Spleen (tissue), 11 donors: ENCODE data around the gene DDTL. TPM values are rescaled to one million over a fixed set of nuclear protein-coding genes. Genes with fewer than 3 reads are reported as not detected.

Experiments used
- DNase-seq: peaks from one replicate; pipeline ENCODE4 v3.0.0-alpha.2; 2020
- H3K27ac ChIP-seq, 8 donors: fragments of 200-600 bp; sonication (generic) in 7 of 8; 1 replicate in 4 of 8; 2 replicates in 4 of 8; pipeline versions ENCODE4 v1.5.0 to v1.8.0; 2016 to 2021; ENCODE audit warnings: inconsistent platforms in 4 of 8, mild to moderate bottlenecking in 4 of 8, moderate library complexity in 1 of 8
- H3K27me3 ChIP-seq, 7 donors: fragments of 200-600 bp; sonication (generic) in 6 of 7; replicated peaks in 1 of 7; 1 replicate in 4 of 7; 2 replicates in 3 of 7; pipeline versions ENCODE4 v1.5.0 to v1.8.0; 2016 to 2021; ENCODE audit warnings: inconsistent platforms in 3 of 7, mild to moderate bottlenecking in 1 of 7
- H3K36me3 ChIP-seq, 6 donors: fragments of 200-600 bp; sonication (generic) in 5 of 6; 1 replicate in 4 of 6; 2 replicates in 2 of 6; pipeline versions ENCODE4 v1.5.0 to v1.8.0; 2016 to 2021; ENCODE audit warnings: inconsistent platforms in 2 of 6
- H3K4me1 ChIP-seq, 6 donors: fragments of 200-600 bp; sonication (generic) in 5 of 6; 1 replicate in 3 of 6; 2 replicates in 3 of 6; pipeline versions ENCODE4 v1.5.0 to v1.8.0; 2016 to 2021; ENCODE audit warnings: inconsistent platforms in 3 of 6
- H3K4me3 ChIP-seq, 8 donors: fragments of 200-600 bp; sonication (generic) in 7 of 8; 1 replicate in 4 of 8; 2 replicates in 4 of 8; pipeline versions ENCODE4 v1.5.0 to v1.8.0; 2016 to 2021; ENCODE audit warnings: inconsistent platforms in 4 of 8, mild to moderate bottlenecking in 4 of 8, moderate library complexity in 2 of 8
- H3K9me3 ChIP-seq, 8 donors: fragments of 200-600 bp; sonication (generic) in 7 of 8; 1 replicate in 4 of 8; 2 replicates in 4 of 8; pipeline versions ENCODE4 v1.5.0 to v1.8.0; 2016 to 2021; ENCODE audit warnings: inconsistent platforms in 4 of 8
- CTCF ChIP-seq, 11 experiments: fragments of 200-600 bp in 7 of 11; fragments of 450-650 bp in 4 of 11; sonication (generic) in 4 of 11; IDR thresholded peaks in 8 of 11; conservative IDR thresholded peaks in 3 of 11; 1 replicate in 7 of 11; 2 replicates in 4 of 11; pipeline versions ENCODE4 v1.4.0 to v1.8.0; 2016 to 2021; ENCODE audit warnings: antibody characterized with exemption in 11 of 11, inconsistent platforms in 4 of 11, mild to moderate bottlenecking in 1 of 11
- POLR2A ChIP-seq, 3 donors: fragments of 450-650 bp; IDR thresholded peaks; one replicate each; pipeline ENCODE4 v1.5.1; 2017; ENCODE audit warnings: antibody characterized with exemption in 3 of 3, mild to moderate bottlenecking in 1 of 3
- POLR2AphosphoS5 ChIP-seq, 3 donors: sonication (generic); formaldehyde crosslinking; IDR thresholded peaks; one replicate each; pipeline ENCODE4 v1.5.1; 2017; ENCODE audit warnings: antibody characterized with exemption in 3 of 3
- WGBS, 5 donors: extraction: QIAGEN DNeasy Blood & Tissue Kit in 3 of 5; methylation state at CpG; one replicate each; pipeline versions ENCODE4 v1.1.5 to v1.1.7; 2013 to 2018; 5-methylcytosine and 5-hydroxymethylcytosine counted together
- intact Hi-C: fragments of 100-400 bp; cut with DNase I; formaldehyde crosslinking; loops from one replicate; pipeline ENCODE4 v1.15.0; 2023; ENCODE audit warnings: low total_unique reads
- polyA plus RNA-seq, 3 donors: library from polyadenylated mRNA; stranded (reverse); fragments of 200-250 nt; gene quantifications; one replicate each; pipeline ENCODE4 v1.2.1, GENCODE V29; 2013
- total RNA-seq, 7 donors: library from RNA; depleted of rRNA in 3 of 7; stranded (reverse); fragments of >200 nt in 3 of 7; fragmentation: NEBNext Ultra II Directional in 4 of 7; extraction: Animal tissue kit (Norgen Biotek cat#: 25700) in 4 of 7; gene quantifications; one replicate each; pipeline versions ENCODE4 v1.1.0 to v1.2.1, GENCODE V29; 2016 to 2021
- donor health status: healthy with polysubstance abuse.
- donor health status: DM: no; HTN: no; CAD: no; lungs with moderate emphysema.
- donor health status: DM: no; HTN: no; CAD: no.
- donor health status: Bipolar disorder and iron deficiency.
- donor health status: healthy.
- donor health status: DM: no; HTN: no; CAD: no.
- donor health status: DM: yes; HTN: yes; CAD: no.

Gene DDTL
- total and polyA plus RNA-seq, 10 donors = 1.0 to 5.0 (median 2.3) TPM; not detected in 1

GRCh38 chr22:24003887-24004286 is 37.2 kb downstream of the DDTL start:
- H3K4me3 ChIP-seq = no peak overlapping the region
- H3K27me3 ChIP-seq = peaks cover 0 to 11% (median 0%) of the 10 kb centered on the region in 7 donors
- intact Hi-C loops = no loop called here
- H3K27ac ChIP-seq = no peak overlapping the region
- WGBS, 5 donors = 73 to 83% (median 82%) methylated on average over 7 to 9 of the region's 9 CpGs
- H3K9me3 ChIP-seq = no peaks in the 10 kb centered on the region
- H3K4me1 ChIP-seq = no peaks in the 10 kb centered on the region
- no peaks in the 10 kb centered on the region for H3K36me3 ChIP-seq
- no peak for DNase-seq
- TF ChIP-seq CTCF (IDR thresholded peaks at IDR 0.05 in 8 of 11, conservative IDR thresholded peaks at IDR 0.05 in 3 of 11) = no peak
- no peak for TF ChIP-seq POLR2AphosphoS5 (IDR thresholded peaks at IDR 0.05)
- TF ChIP-seq POLR2A (IDR thresholded peaks at IDR 0.05) = no peak

GRCh38 chr22:24005201-24005600 is 38.5 kb downstream of the DDTL start, which contains the start of gene GSTT4:
GSTT4 (minus strand) TSS chr22:24005453; CDS start chr22:24005356, 97 bp downstream.
- Histone ChIP-seq H3K27me3 (peaks cover 0 to 11% (median 0%) of the 10 kb centered on the region in 7 donors), H3K4me1 (peaks cover 0 to under 1% (median 0%) of the 10 kb centered on the region in 6 donors), H3K27ac (no peak within 1 kb of the TSS), H3K36me3 (no peaks in the 10 kb centered on the region), H3K9me3 (no peaks in the 10 kb centered on the region), H3K4me3 (no peak within 1 kb of the TSS)
- TF ChIP-seq POLR2AphosphoS5 (IDR thresholded peaks at IDR 0.05) (no peak), POLR2A (IDR thresholded peaks at IDR 0.05) (no peak), CTCF (IDR thresholded peaks at IDR 0.05 in 8 of 11, conservative IDR thresholded peaks at IDR 0.05 in 3 of 11) (no peak)
- 79 to 92% (median 85%) methylated on average over 6 of the region's 6 CpGs for WGBS, 5 donors
- DNase-seq = no peak
- intact Hi-C loops = no loop called here

- H3K4me1 ChIP-seq = peaks cover 0 to 7% (median 5%) of the 10 kb centered on the region in 6 donors
- no peaks in the 10 kb centered on the region for H3K36me3 ChIP-seq
- peaks cover 0 to 9% (median 0%) of the 10 kb centered on the region in 7 donors for H3K27me3 ChIP-seq
- TF ChIP-seq POLR2A (IDR thresholded peaks at IDR 0.05) (no peak), CTCF (IDR thresholded peaks at IDR 0.05 in 8 of 11, conservative IDR thresholded peaks at IDR 0.05 in 3 of 11) (no peak), POLR2AphosphoS5 (IDR thresholded peaks at IDR 0.05) (no peak)
- DNase-seq = no peak
- intact Hi-C loops = no loop called here
- H3K9me3 ChIP-seq = no peaks in the 10 kb centered on the region
- 64 to 94% (median 71%) methylated on average over 9 to 10 of the region's 10 CpGs for WGBS, 5 donors
- H3K27ac ChIP-seq = no peak overlapping the region
- H3K4me3 ChIP-seq = no peak overlapping the region
These were observed 39.7 kb downstream of the DDTL start for GRCh38 chr22:24006207-24006913.

GRCh38 chr22:24006914-24007214 is 40.2 kb downstream of the DDTL start:
- intact Hi-C loops = no loop called here
- no peaks in the 10 kb centered on the region for H3K9me3 ChIP-seq
- H3K4me1 ChIP-seq = peaks cover 0 to 12% (median 10%) of the 10 kb centered on the region in 6 donors
- H3K27ac ChIP-seq = no peak overlapping the region
- DNase-seq = no peak
- H3K27me3 ChIP-seq = peaks cover 0 to 4% (median 0%) of the 10 kb centered on the region in 7 donors
- H3K4me3 ChIP-seq = no peak overlapping the region
- no peaks in the 10 kb centered on the region for H3K36me3 ChIP-seq
- WGBS, 5 donors = 87 to 96% (median 90%) methylated on average over 6 of the region's 6 CpGs
- TF ChIP-seq POLR2A (IDR thresholded peaks at IDR 0.05) = no peak
- no peak for TF ChIP-seq CTCF (IDR thresholded peaks at IDR 0.05 in 8 of 11, conservative IDR thresholded peaks at IDR 0.05 in 3 of 11)
- TF ChIP-seq POLR2AphosphoS5 (IDR thresholded peaks at IDR 0.05) = no peak
